Measurements from ENCODE around the gene RPUSD1.

The RPUSD1 gene

GRCh38 chr16:741986-742629 lies 46.1 kb downstream of the RPUSD1 start:
- no peak for DNase-seq

- DNase-seq: peak; percentile 69 to 76
Observed at GRCh38 chr16:740764-741505, 47.2 kb downstream of the RPUSD1 start, which contains the start of gene CIAO3. Gene CIAO3 (minus strand): TSS chr16:740997. CDS start chr16:740985, 12 bp downstream.

GRCh38 chr16:740459-740763 lies 47.8 kb downstream of the RPUSD1 start:
- DNase-seq: no peak

- DNase-seq: no peak
Observed at GRCh38 chr16:739560-740458, 48.4 kb downstream of the RPUSD1 start.

- no peak for DNase-seq
Observed at GRCh38 chr16:736936-737481, 51.2 kb downstream of the RPUSD1 start.

GRCh38 chr16:735982-736453 lies 52.2 kb downstream of the RPUSD1 start:
- DNase-seq: no peak

- DNase-seq: no peak
Observed at GRCh38 chr16:734981-735881, 53.0 kb downstream of the RPUSD1 start.

Data from SHP77 (cell line).